ENCODE data around the gene IL2RA.

Gene IL2RA

GRCh38 chr10:6064119-6064518 is 2.0 kb upstream of the IL2RA start:
- H3K4me3 ChIP-seq: no peak overlapping the region

GRCh38 chr10:6061056-6061455 is 1.1 kb downstream of the IL2RA start:
- peak overlapping the region in 3 of 21 experiments; percentile 26 to 82 (median 46) for H3K27ac ChIP-seq
- H3K4me3 ChIP-seq: peak overlapping the region in 5 of 7 experiments; percentile 2 to 32 (median 10)

More at GRCh38 chr10:6064119-6064518, 2.0 kb upstream of the IL2RA start:
- H3K27ac ChIP-seq: no peak overlapping the region

- Histone ChIP-seq H3K4me3 (peak overlapping the region in 1 of 7 experiments; percentile 32), H3K27ac (peak overlapping the region in 2 of 21 experiments; percentile 1 to 82)
Observed at GRCh38 chr10:6059506-6059905, 2.7 kb downstream of the IL2RA start.

GRCh38 chr10:6058682-6059475 is 3.3 kb downstream of the IL2RA start:
- H3K27ac ChIP-seq: peak overlapping the region in 1 of 21 experiments; percentile 19
- H3K4me3 ChIP-seq: peak overlapping the region in 1 of 7 experiments; percentile 32

- no peak overlapping the region for H3K4me3 ChIP-seq
- H3K27ac ChIP-seq: no peak overlapping the region
Observed at GRCh38 chr10:6056411-6057135, 5.6 kb downstream of the IL2RA start.

- Histone ChIP-seq H3K4me3 (no peak overlapping the region), H3K27ac (no peak overlapping the region)
Observed at GRCh38 chr10:6055929-6056328, 6.2 kb downstream of the IL2RA start.

GRCh38 chr10:6054884-6055283 is 7.3 kb downstream of the IL2RA start:
- Histone ChIP-seq H3K27ac (peak overlapping the region in 2 of 21 experiments; percentile 14 to 68), H3K4me3 (no peak overlapping the region)

GRCh38 chr10:6053816-6054631 is 8.1 kb downstream of the IL2RA start:
- no peak overlapping the region for H3K4me3 ChIP-seq
- peak overlapping the region in 5 of 21 experiments; percentile 13 to 68 (median 26) for H3K27ac ChIP-seq

GRCh38 chr10:6053303-6053702 is 8.9 kb downstream of the IL2RA start:
- Histone ChIP-seq H3K4me3 (no peak overlapping the region), H3K27ac (peak overlapping the region in 6 of 21 experiments; percentile 13 to 68 (median 29))

- H3K4me3 ChIP-seq: no peak overlapping the region
- peak overlapping the region in 7 of 21 experiments; percentile 2 to 68 (median 30) for H3K27ac ChIP-seq
Observed at GRCh38 chr10:6052247-6053221, 9.6 kb downstream of the IL2RA start.

- Histone ChIP-seq H3K27ac (peak overlapping the region in 18 of 21 experiments; percentile 14 to 89 (median 60)), H3K4me3 (peak overlapping the region; percentile 10 to 36 (median 24))
Observed at GRCh38 chr10:6050801-6051445, 11.2 kb downstream of the IL2RA start.

GRCh38 chr10:6049031-6049400 is 13.2 kb downstream of the IL2RA start:
- H3K4me3 ChIP-seq: no peak overlapping the region

GRCh38 chr10:6048281-6049030 is 13.7 kb downstream of the IL2RA start:
- peak overlapping the region in 1 of 21 experiments; percentile 72 for H3K27ac ChIP-seq

More at GRCh38 chr10:6049031-6049400, 13.2 kb downstream of the IL2RA start:
- peak overlapping the region in 3 of 21 experiments; percentile 72 to 78 (median 72) for H3K27ac ChIP-seq

GRCh38 chr10:6047847-6048246 is 14.3 kb downstream of the IL2RA start:
- Histone ChIP-seq H3K27ac (no peak overlapping the region), H3K4me3 (no peak overlapping the region)

More at GRCh38 chr10:6048281-6049030, 13.7 kb downstream of the IL2RA start:
- no peak overlapping the region for H3K4me3 ChIP-seq

GRCh38 chr10:6046773-6047611 is 15.2 kb downstream of the IL2RA start:
- no peak overlapping the region for H3K27ac ChIP-seq
- H3K4me3 ChIP-seq: no peak overlapping the region

Data from skin epidermis (tissue), 12 donors.